ENCODE results near the gene CD24. TPM values are rescaled to one million over a fixed set of nuclear protein-coding genes. Genes with fewer than 3 reads are reported as not detected.

Gene CD24
- total RNA-seq, 1 donor: 2.4 TPM

GRCh38 chr6:106959985-106960384 lies 14.5 kb downstream of the CD24 start:
- Histone ChIP-seq H3K4me1 (ENCODE audit: insufficient read depth, low read length) (no peaks in the 10 kb centered on the region), H3K27me3 (ENCODE audit: insufficient read depth, low read length) (no peaks in the 10 kb centered on the region), H3K9me3 (ENCODE audit: low read depth, low read length) (no peaks in the 10 kb centered on the region), H3K4me3 (ENCODE audit: low read length) (no peak overlapping the region)

DNA sequence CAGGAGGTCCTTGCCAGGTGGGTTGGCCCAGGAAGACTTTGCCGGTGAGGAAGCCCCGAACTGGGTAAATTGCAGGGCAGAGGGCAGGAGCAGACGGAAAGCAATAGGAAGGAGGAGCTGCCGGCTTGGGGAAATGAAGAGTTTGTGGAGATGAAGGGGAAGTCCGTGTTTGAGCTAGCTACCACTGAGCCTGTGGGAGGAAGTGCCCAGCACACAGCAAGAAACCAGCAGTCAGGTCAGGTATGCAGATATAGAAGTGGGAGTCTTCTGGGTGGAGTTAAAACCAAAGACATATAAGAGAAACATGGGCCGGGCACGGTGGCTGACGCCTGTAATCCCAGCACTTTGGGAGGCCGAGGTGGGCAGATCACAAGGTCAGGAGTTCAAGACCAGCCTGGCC lies 34.7 kb downstream of the CD24 start:
- Histone ChIP-seq H3K4me3 (ENCODE audit: low read length) (no peak overlapping the region), H3K27me3 (ENCODE audit: insufficient read depth, low read length) (no peaks in the 10 kb centered on the region), H3K4me1 (ENCODE audit: insufficient read depth, low read length) (no peaks in the 10 kb centered on the region), H3K9me3 (ENCODE audit: low read depth, low read length) (no peaks in the 10 kb centered on the region)

- Histone ChIP-seq H3K27me3 (ENCODE audit: insufficient read depth, low read length) (no peaks in the 10 kb centered on the region), H3K4me1 (ENCODE audit: insufficient read depth, low read length) (no peaks in the 10 kb centered on the region), H3K9me3 (ENCODE audit: low read depth, low read length) (no peaks in the 10 kb centered on the region), H3K4me3 (ENCODE audit: low read length) (no peak overlapping the region)
Measured at GRCh38 chr6:106939208-106939607, 35.3 kb downstream of the CD24 start.

DNA sequence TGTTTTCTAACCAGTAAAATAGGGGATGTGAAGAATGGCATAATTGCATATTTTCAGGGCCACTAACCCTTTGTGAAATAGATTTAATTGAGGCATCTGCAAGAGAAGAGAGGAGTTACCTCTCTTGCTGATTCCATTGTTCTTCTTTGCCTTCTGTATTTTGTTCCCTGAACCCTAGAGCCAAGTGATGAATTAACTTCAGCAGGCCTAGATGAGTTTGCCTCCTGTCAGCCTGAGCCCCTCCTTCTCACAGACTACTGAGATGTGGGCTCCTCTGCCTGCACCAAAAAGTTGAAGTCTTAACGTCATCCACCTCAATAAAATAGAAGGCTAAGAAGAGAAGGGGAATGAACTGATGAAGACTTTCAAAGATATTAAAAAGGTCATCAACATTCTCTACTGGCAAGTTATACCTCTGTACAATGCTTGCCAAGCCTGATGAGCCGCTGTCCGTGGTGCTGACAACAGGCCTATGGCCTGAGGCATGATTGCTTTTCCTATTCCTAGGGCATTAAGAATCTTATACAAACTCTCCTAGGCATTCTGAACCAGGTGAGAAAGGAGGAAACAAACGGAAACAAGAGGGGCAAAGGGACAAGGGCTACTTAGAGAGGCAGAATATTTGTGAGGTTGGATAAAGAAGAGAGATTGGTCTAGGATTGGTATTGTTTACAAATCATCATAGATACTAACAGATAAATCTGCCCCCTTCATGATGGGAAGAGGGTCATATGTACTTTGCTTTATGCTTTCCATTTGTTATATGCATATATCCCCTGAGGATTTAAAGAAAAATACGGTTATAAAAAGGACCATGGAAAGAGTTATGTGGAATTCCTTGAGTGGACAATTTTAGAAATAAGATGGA lies 46.8 kb downstream of the CD24 start:
- Histone ChIP-seq H3K9me3 (ENCODE audit: low read depth, low read length) (no peaks in the 10 kb centered on the region), H3K27me3 (ENCODE audit: insufficient read depth, low read length) (peaks cover 20% of the 10 kb centered on the region), H3K4me3 (ENCODE audit: low read length) (no peak overlapping the region), H3K4me1 (ENCODE audit: insufficient read depth, low read length) (no peaks in the 10 kb centered on the region)

DNA sequence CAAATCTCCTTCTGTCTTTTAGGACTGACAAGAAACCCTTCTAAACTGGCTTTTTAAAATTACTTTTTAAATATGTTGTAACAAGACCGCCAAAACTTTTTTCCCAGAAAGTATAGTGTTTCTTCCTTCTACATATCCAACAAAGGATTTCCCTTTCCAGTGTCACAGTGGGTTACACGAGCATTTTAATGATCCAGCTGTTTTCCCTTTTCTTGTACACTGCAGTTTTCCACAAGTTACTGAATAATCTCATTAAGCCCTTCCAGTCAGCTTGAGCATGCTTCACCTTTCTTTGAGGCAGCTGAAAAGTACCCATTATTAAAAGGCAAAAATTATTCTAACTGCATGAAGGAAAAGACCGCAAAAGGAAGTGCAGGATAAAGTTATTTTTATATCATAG lies 48.6 kb downstream of the CD24 start:
- H3K27me3 ChIP-seq (ENCODE audit: insufficient read depth, low read length): peaks cover 20% of the 10 kb centered on the region
- H3K9me3 ChIP-seq (ENCODE audit: low read depth, low read length): no peaks in the 10 kb centered on the region
- H3K4me3 ChIP-seq (ENCODE audit: low read length): no peak overlapping the region
- H3K4me1 ChIP-seq (ENCODE audit: insufficient read depth, low read length): no peaks in the 10 kb centered on the region

GRCh38 chr6:106924694-106925523 lies 49.6 kb downstream of the CD24 start:
- Histone ChIP-seq H3K9me3 (ENCODE audit: low read depth, low read length) (no peaks in the 10 kb centered on the region), H3K27me3 (ENCODE audit: insufficient read depth, low read length) (peaks cover 20% of the 10 kb centered on the region), H3K4me1 (ENCODE audit: insufficient read depth, low read length) (no peaks in the 10 kb centered on the region), H3K4me3 (ENCODE audit: low read length) (no peak overlapping the region)

- Histone ChIP-seq H3K4me3 (ENCODE audit: low read length) (no peak overlapping the region), H3K9me3 (ENCODE audit: low read depth, low read length) (no peaks in the 10 kb centered on the region), H3K4me1 (ENCODE audit: insufficient read depth, low read length) (no peaks in the 10 kb centered on the region), H3K27me3 (ENCODE audit: insufficient read depth, low read length) (peaks cover 26% of the 10 kb centered on the region)
Measured at GRCh38 chr6:106922626-106923025, 51.9 kb downstream of the CD24 start.

Other genes with a start within 250 kb of the CD24 start
- gene MTRES1, start 53.5 kb upstream of the CD24 start, total RNA-seq: 22.7 TPM
- gene BEND3, start 140.8 kb upstream of the CD24 start, total RNA-seq: 1.5 TPM